IMR-90 (cell line): ENCODE measurements around the gene COL4A2. TPM values are rescaled to one million over a fixed set of nuclear protein-coding genes. Genes with fewer than 3 reads are reported as not detected.

Source experiments
- ATAC-seq: fragments of 200-7000 bp; cut with Tn5 transposase; 2 replicates; pipeline ENCODE4 v1.9.1; 2020; ENCODE audit warnings: low read depth, mild to moderate bottlenecking, moderate library complexity
- BruUV-seq: library from RNA; stranded (reverse); fragments of 400-500 nt; replicated peaks from 2 replicates; lab custom pipeline; 2021; lab: Mats Ljungman, UMichigan
- CTCF ChIA-PET: fragments of 300-600 bp; formaldehyde crosslinking; extraction: SDS; loops from one replicate; lab custom pipeline; 2021; ENCODE audit warnings: antibody characterized with exemption; lab: Yijun Ruan, JAX
- POLR2A ChIA-PET: fragments of 300-600 bp; sonication (Branson Sonifier 250); formaldehyde crosslinking; loops from one replicate; lab custom pipeline; 2022; ENCODE audit warnings: antibody characterized with exemption; ENCODE audit not compliant: unreplicated experiment; lab: Charles Lee
- DNase-seq: peaks from one replicate; pipeline ENCODE4 v3.0.0; 2013
- H2AFZ ChIP-seq: replicated peaks from 2 replicates; pipeline ENCODE3; 2013; ENCODE audit warnings: low read length, mild to moderate bottlenecking; ENCODE audit not compliant: poor library complexity
- H2AK5ac ChIP-seq: 2 replicates; pipeline ENCODE4 v1.6.1; 2013; ENCODE audit warnings: low read depth, low read length, inconsistent platforms
- H2AK9ac ChIP-seq: replicated peaks from 2 replicates; pipeline ENCODE3; 2013; ENCODE audit warnings: mild to moderate bottlenecking, low read depth, low read length, moderate library complexity; ENCODE audit not compliant: poor library complexity
- H2BK120ac ChIP-seq: 2 replicates; pipeline ENCODE4 v1.6.1; 2013; ENCODE audit warnings: low read depth, low read length, inconsistent platforms
- H2BK15ac ChIP-seq: 3 replicates; pipeline ENCODE4 v1.6.1; 2013; ENCODE audit warnings: low read depth, low read length, inconsistent platforms
- H2BK20ac ChIP-seq: 2 replicates; pipeline ENCODE4 v1.6.1; 2013; ENCODE audit warnings: low read depth, mild to moderate bottlenecking, inconsistent platforms, low read length, moderate library complexity
- H2BK5ac ChIP-seq: 2 replicates; pipeline ENCODE4 v1.6.1; 2013; ENCODE audit warnings: mild to moderate bottlenecking, low read depth, low read length, inconsistent platforms; ENCODE audit not compliant: poor library complexity, severe bottlenecking
- H3K14ac ChIP-seq: replicated peaks from 2 replicates; pipeline ENCODE4 v1.6.1; 2013; ENCODE audit warnings: low read depth, low read length, inconsistent platforms
- H3K18ac ChIP-seq: 2 replicates; pipeline ENCODE4 v1.6.1; 2013; ENCODE audit warnings: low read depth, low read length, control low read depth
- H3K23ac ChIP-seq: 2 replicates; pipeline ENCODE4 v1.6.1; 2013; ENCODE audit warnings: low read depth, low read length, inconsistent platforms
- H3K27ac ChIP-seq: 2 replicates; pipeline ENCODE4 v1.5.1; 2013; ENCODE audit warnings: mild to moderate bottlenecking, control low read depth, low read length; ENCODE audit not compliant: insufficient read depth
- H3K27me3 ChIP-seq: 2 replicates; pipeline ENCODE4 v1.6.1; 2013; ENCODE audit warnings: low read length; ENCODE audit not compliant: control insufficient read depth, insufficient read depth
- H3K36me3 ChIP-seq: 2 replicates; pipeline ENCODE4 v1.6.1; 2013; ENCODE audit warnings: low read length, mixed read lengths; ENCODE audit not compliant: control insufficient read depth, insufficient read depth
- H3K4ac ChIP-seq: 2 replicates; pipeline ENCODE4 v1.6.1; 2013; ENCODE audit warnings: low read depth, low read length, inconsistent platforms
- H3K4me1 ChIP-seq: 2 replicates; pipeline ENCODE4 v1.6.1; 2013; ENCODE audit warnings: low read length, mixed read lengths; ENCODE audit not compliant: control insufficient read depth, insufficient read depth
- H3K4me2 ChIP-seq: 2 replicates; pipeline ENCODE4 v1.6.1; 2013; ENCODE audit warnings: low read depth, mild to moderate bottlenecking, control low read depth, low read length, moderate library complexity
- H3K4me3 ChIP-seq: 2 replicates; pipeline ENCODE4 v1.5.1; 2013; ENCODE audit warnings: low read depth, mild to moderate bottlenecking, control low read depth, low read length, moderate library complexity; ENCODE audit not compliant: insufficient read depth
- H3K56ac ChIP-seq: 2 replicates; pipeline ENCODE4 v1.6.1; 2013; ENCODE audit warnings: low read length, inconsistent platforms; ENCODE audit not compliant: insufficient read depth; ENCODE audit errors: extremely low read depth
- H3K79me1 ChIP-seq, 2 experiments: 2 replicates each; pipeline ENCODE4 v1.6.1; 2013; ENCODE audit warnings: low read length in 2 of 2, inconsistent platforms in 1 of 2, low read depth in 1 of 2
- H3K9ac ChIP-seq: 2 replicates; pipeline ENCODE4 v1.6.1; 2013; ENCODE audit warnings: low read depth, low read length, control low read depth
- H3K9me1 ChIP-seq: 2 replicates; pipeline ENCODE4 v1.6.1; 2013; ENCODE audit warnings: low read length, inconsistent platforms; ENCODE audit not compliant: insufficient read depth
- H3K9me3 ChIP-seq: 2 replicates; pipeline ENCODE4 v1.6.1; 2013; ENCODE audit warnings: low read length; ENCODE audit not compliant: control insufficient read depth, insufficient read depth
- H4K20me1 ChIP-seq: 2 replicates; pipeline ENCODE4 v1.6.1; 2013; ENCODE audit warnings: low read length, inconsistent platforms; ENCODE audit not compliant: insufficient read depth
- H4K5ac ChIP-seq: 2 replicates; pipeline ENCODE4 v1.6.1; 2013; ENCODE audit warnings: mild to moderate bottlenecking, low read depth, low read length, control low read depth
- H4K8ac ChIP-seq, 2 experiments: 2 replicates each; pipeline ENCODE4 v1.6.1; 2013; ENCODE audit warnings: low read depth in 2 of 2, low read length in 2 of 2, control low read depth in 1 of 2, inconsistent platforms in 1 of 2
- H4K91ac ChIP-seq: 2 replicates; pipeline ENCODE4 v1.6.1; 2013; ENCODE audit warnings: low read depth, low read length, inconsistent platforms; ENCODE audit not compliant: insufficient read depth
- BHLHE40 ChIP-seq: fragments of 150-350 bp; IDR thresholded peaks from 2 replicates; pipeline ENCODE4 v1.6.1; 2016; ENCODE audit warnings: mild to moderate bottlenecking, low read depth, low read length
- CEBPB ChIP-seq: IDR thresholded peaks from 2 replicates; pipeline ENCODE4 v1.6.1; 2012; ENCODE audit warnings: low read depth, low read length, improper control_type of control experiment
- CHD1 ChIP-seq: IDR thresholded peaks from 2 replicates; pipeline ENCODE4 v1.6.1; 2012; ENCODE audit warnings: low read depth, low read length, improper control_type of control experiment
- FOS ChIP-seq: fragments of 150-350 bp; IDR thresholded peaks from 2 replicates; pipeline ENCODE4 v1.6.1; 2016; ENCODE audit warnings: low read depth, low read length
- MAFK ChIP-seq: IDR thresholded peaks from 2 replicates; pipeline ENCODE4 v1.6.1; 2012; ENCODE audit warnings: low read depth, low read length, improper control_type of control experiment
- NFE2L2 ChIP-seq: fragments of 150-350 bp; IDR thresholded peaks from 2 replicates; pipeline ENCODE4 v1.6.1; 2016; ENCODE audit warnings: low read depth, mild to moderate bottlenecking, low read length
- RAD21 ChIP-seq: IDR thresholded peaks from 2 replicates; pipeline ENCODE4 v1.6.1; 2012; ENCODE audit warnings: low read length, improper control_type of control experiment
- SMC3 ChIP-seq: fragments of 150-350 bp; IDR thresholded peaks from 2 replicates; pipeline ENCODE4 v1.6.1; 2016; ENCODE audit warnings: low read depth, mild to moderate bottlenecking, antibody characterized with exemption, low read length, moderate library complexity
- WGBS, 2 experiments: methylation state at CpG; one replicate each; pipeline versions ENCODE4 v1.1.5 to v1.1.7; 2013; ENCODE audit warnings: missing lambda C conversion rate in 2 of 2; ENCODE audit not compliant: insufficient read length in 1 of 2; ENCODE audit errors: extremely low coverage in 2 of 2; 5-methylcytosine and 5-hydroxymethylcytosine counted together
- dilution Hi-C: fragments of 300-500 bp; cut with HindIII; formaldehyde crosslinking; loops from one replicate; pipeline ENCODE4 v1.14.3; 2018; ENCODE audit warnings: low sequenced_read_pairs; ENCODE audit not compliant: unreplicated experiment
- in situ Hi-C: fragments of 300-500 bp; cut with MboI; formaldehyde crosslinking; loops from 3 replicates; pipeline ENCODE4 v1.14.3; 2019; ENCODE audit warnings: low sequenced_read_pairs, inconsistent platforms, mixed read lengths
- intact Hi-C: fragments of 100-400 bp; cut with micrococcal nuclease; formaldehyde crosslinking; loops from 2 replicates; pipeline ENCODE4 v1.10.0; 2022
- polyA plus RNA-seq, 3 experiments: library from polyadenylated mRNA; depleted of rRNA; stranded (reverse); fragments of >200 nt; gene quantifications; 2 replicates each; pipeline ENCODE4 v1.2.3, GENCODE V29; 2012; ENCODE audit warnings: low replicate concordance in 1 of 3
- total RNA-seq: library from RNA; depleted of rRNA; stranded (reverse); fragments of >200 nt; gene quantifications from 2 replicates; pipeline ENCODE4 v1.2.3, GENCODE V29; 2012

Gene COL4A2
- total and polyA plus RNA-seq, 2 of the 4 experiments (the other 2 are of a cell fraction), result 90.7 to 457 TPM

DNA sequence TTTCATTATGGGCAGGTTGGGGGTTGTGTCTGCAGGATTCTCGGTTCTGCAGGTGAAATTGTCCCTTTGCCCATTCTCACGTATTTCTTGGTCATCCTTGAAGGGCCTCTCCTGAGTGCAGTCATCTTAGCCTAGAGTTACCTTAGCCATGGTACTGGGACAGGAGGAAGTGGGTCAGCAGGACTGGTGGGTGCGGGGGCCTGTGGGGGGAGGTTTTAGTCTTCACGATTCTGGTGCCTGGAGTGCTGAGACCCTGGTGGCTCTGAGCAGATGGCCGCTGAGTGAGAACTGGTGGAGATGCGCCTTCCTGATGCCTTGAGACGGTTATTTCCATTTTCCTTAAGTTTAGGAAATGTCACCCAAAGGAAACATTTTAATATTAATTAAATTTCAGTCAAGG lies 11.8 kb downstream of the COL4A2 start:
- H3K79me1 ChIP-seq, result peaks cover 22 to 86% of the 10 kb centered on the region in 2 experiments
- dilution Hi-C loops, result no loop called here
- ATAC-seq (no peak), DNase-seq (no peak)
- peak overlapping the region; percentile 29 for H2BK5ac ChIP-seq
- WGBS, 2 experiments, result no CpG with 5 or more reads among the region's 7 CpGs
- POLR2A ChIA-PET, result no interaction called here
- no peak overlapping the region for H2AK5ac ChIP-seq
- H4K5ac ChIP-seq, result no peak overlapping the region
- no peaks in the 10 kb centered on the region for H3K9me3 ChIP-seq
- H3K56ac ChIP-seq, result no peak overlapping the region
- peaks cover 21% of the 10 kb centered on the region for H3K4me1 ChIP-seq
- BruUV-seq, result no TSS peak
- H2AK9ac ChIP-seq, result no peak overlapping the region
- H2BK120ac ChIP-seq, result no peak overlapping the region
- peaks cover 51% of the 10 kb centered on the region for H3K9me1 ChIP-seq
- no peak overlapping the region for H3K4me2 ChIP-seq
- no peak overlapping the region for H3K9ac ChIP-seq
- peaks cover 35% of the 10 kb centered on the region for H3K36me3 ChIP-seq
- H4K8ac ChIP-seq, result no peak overlapping the region
- peak overlapping the region; percentile 64; the same call in 1 of the 2 replicates for H3K4ac ChIP-seq
- no peak overlapping the region for H2AFZ ChIP-seq
- no peak overlapping the region for H2BK20ac ChIP-seq
- H3K27me3 ChIP-seq, result no peaks in the 10 kb centered on the region
- H2BK15ac ChIP-seq, result no peak overlapping the region
- no peak overlapping the region for H3K18ac ChIP-seq
- no peak overlapping the region; the same call in 1 of the 2 replicates for H4K91ac ChIP-seq
- no peak overlapping the region; the same call in 1 of the 2 replicates for H3K27ac ChIP-seq
- TF ChIP-seq MAFK, result no peak
- TF ChIP-seq RAD21, result no peak
- TF ChIP-seq FOS, result no peak
- no peak for TF ChIP-seq NFE2L2
- TF ChIP-seq CEBPB, result no peak
- TF ChIP-seq CHD1, result no peak
- no peak for TF ChIP-seq BHLHE40
- TF ChIP-seq SMC3, result no peak
- H3K14ac ChIP-seq, result no peak overlapping the region; the same call in 1 of the 2 replicates
- no peak overlapping the region for H3K4me3 ChIP-seq
- intact Hi-C loops, result no loop called here
- in situ Hi-C loops, result no loop called here
- CTCF ChIA-PET, result no interaction called here
- H3K23ac ChIP-seq, result no peak overlapping the region
- H4K20me1 ChIP-seq, result peaks cover 79% of the 10 kb centered on the region
